A673 (cell line): Measurements from ENCODE around the gene DNAJB13.

Experiments
- EZH2 ChIP-seq: fragments of 200-600 bp; sonication (generic); IDR thresholded peaks from 2 replicates; pipeline ENCODE4 v1.6.1; 2017; ENCODE audit warnings: borderline replicate concordance, low read depth, mild to moderate bottlenecking, mixed read lengths, antibody characterized with exemption, low read length; ENCODE audit not compliant: poor library complexity, severe bottlenecking
- TF ChIP-seq, protein P1 (sequence below): fragments of 300-800, 200-600 bp; sonication (generic); conservative IDR thresholded peaks from 2 replicates; pipeline ENCODE4 v1.5.1; 2017; ENCODE audit warnings: low read depth, mild to moderate bottlenecking, antibody characterized with exemption, low read length, moderate library complexity, mixed read lengths

DNA sequence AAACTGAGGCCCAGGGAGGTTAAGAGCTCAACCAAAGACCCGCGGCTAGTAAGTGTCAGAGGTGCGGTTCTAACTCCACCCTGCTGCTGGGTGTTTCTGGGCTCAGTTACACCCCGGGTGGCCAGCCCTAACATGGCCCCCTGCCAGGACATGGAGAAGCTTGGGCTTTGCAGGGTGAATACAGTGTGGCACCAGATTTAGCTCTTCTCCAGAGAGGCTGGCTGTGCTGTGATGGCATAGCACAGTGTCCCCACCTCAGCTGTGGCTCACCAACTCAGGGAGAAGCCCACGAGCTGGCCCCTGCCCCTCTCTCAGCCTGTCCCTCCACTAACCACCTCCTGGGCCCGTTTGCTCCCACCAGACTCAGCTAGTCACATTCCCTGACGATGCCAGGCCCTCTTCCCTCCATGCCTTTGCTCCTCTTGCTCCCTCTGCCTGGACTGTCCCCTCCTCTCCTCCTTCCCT lies 51.0 kb downstream of the DNAJB13 start:
- TF ChIP-seq, protein P1, sequence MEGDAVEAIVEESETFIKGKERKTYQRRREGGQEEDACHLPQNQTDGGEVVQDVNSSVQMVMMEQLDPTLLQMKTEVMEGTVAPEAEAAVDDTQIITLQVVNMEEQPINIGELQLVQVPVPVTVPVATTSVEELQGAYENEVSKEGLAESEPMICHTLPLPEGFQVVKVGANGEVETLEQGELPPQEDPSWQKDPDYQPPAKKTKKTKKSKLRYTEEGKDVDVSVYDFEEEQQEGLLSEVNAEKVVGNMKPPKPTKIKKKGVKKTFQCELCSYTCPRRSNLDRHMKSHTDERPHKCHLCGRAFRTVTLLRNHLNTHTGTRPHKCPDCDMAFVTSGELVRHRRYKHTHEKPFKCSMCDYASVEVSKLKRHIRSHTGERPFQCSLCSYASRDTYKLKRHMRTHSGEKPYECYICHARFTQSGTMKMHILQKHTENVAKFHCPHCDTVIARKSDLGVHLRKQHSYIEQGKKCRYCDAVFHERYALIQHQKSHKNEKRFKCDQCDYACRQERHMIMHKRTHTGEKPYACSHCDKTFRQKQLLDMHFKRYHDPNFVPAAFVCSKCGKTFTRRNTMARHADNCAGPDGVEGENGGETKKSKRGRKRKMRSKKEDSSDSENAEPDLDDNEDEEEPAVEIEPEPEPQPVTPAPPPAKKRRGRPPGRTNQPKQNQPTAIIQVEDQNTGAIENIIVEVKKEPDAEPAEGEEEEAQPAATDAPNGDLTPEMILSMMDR = no peak
- TF ChIP-seq EZH2 = no peak
